Colonic mucosa (tissue), 4 donors: ENCODE results near the gene LARGE1. TPM values are rescaled to one million over a fixed set of nuclear protein-coding genes. Genes with fewer than 3 reads are reported as not detected.
A peak's percentile ranks its signal among the peaks of the same experiment; 100 is the strongest.

Experiments
- DNase-seq: peaks from one replicate; pipeline ENCODE4 v3.0.0-alpha.2; 2020
- H3K27ac ChIP-seq: fragments of 200-600 bp; one replicate; pipeline ENCODE4 v1.8.0; 2021
- H3K27me3 ChIP-seq: fragments of 200-600 bp; one replicate; pipeline ENCODE4 v1.8.0; 2021
- H3K36me3 ChIP-seq: fragments of 200-600 bp; one replicate; pipeline ENCODE4 v1.8.0; 2021
- H3K4me1 ChIP-seq: fragments of 200-600 bp; one replicate; pipeline ENCODE4 v1.8.0; 2021; ENCODE audit warnings: mild to moderate bottlenecking
- H3K4me3 ChIP-seq: fragments of 200-600 bp; one replicate; pipeline ENCODE4 v1.8.0; 2021
- H3K9ac ChIP-seq, 2 donors: one replicate each; pipeline ENCODE4 v1.7.0; 2013; ENCODE audit warnings: control low read depth in 2 of 2, low read depth in 2 of 2, low read length in 2 of 2
- H3K9me3 ChIP-seq: fragments of 200-600 bp; one replicate; pipeline ENCODE4 v1.8.0; 2021
- intact Hi-C: fragments of 100-400 bp; cut with DNase I; formaldehyde crosslinking; loops from one replicate; pipeline ENCODE4 v1.14.1; 2022
- total RNA-seq, 2 donors: library from RNA; stranded (reverse); fragmentation: NEBNext Ultra II Directional in 1 of 2; extraction: Animal tissue kit (Norgen Biotek cat#: 25700) in 1 of 2; gene quantifications; one replicate each; pipeline ENCODE4 v1.2.1, GENCODE V29; 2021
- TF ChIP-seq, protein P1 (sequence below): fragments of 200-600 bp; IDR thresholded peaks from one replicate; pipeline ENCODE4 v1.8.0; 2022; ENCODE audit warnings: antibody characterized with exemption, mild to moderate bottlenecking
- donor health status: healthy.
- donor health status: DM: no; HTN: no; CAD: no.
- donor health status: DM: no; HTN: no; CAD: no.

The LARGE1 gene
- total RNA-seq, 2 donors from 2014 or later = 45.2 to 46.5 TPM

GRCh38 chr22:33561149-33561807, 359.0 kb downstream of the LARGE1 start:
- no peaks in the 10 kb centered on the region for H3K36me3 ChIP-seq
- no peaks in the 10 kb centered on the region for H3K27me3 ChIP-seq
- no peak overlapping the region for H3K9ac ChIP-seq
- no peak overlapping the region for H3K4me3 ChIP-seq
- H3K9me3 ChIP-seq = no peaks in the 10 kb centered on the region
- peak; percentile 29 for DNase-seq
- H3K4me1 ChIP-seq = no peaks in the 10 kb centered on the region
- TF ChIP-seq, protein P1, sequence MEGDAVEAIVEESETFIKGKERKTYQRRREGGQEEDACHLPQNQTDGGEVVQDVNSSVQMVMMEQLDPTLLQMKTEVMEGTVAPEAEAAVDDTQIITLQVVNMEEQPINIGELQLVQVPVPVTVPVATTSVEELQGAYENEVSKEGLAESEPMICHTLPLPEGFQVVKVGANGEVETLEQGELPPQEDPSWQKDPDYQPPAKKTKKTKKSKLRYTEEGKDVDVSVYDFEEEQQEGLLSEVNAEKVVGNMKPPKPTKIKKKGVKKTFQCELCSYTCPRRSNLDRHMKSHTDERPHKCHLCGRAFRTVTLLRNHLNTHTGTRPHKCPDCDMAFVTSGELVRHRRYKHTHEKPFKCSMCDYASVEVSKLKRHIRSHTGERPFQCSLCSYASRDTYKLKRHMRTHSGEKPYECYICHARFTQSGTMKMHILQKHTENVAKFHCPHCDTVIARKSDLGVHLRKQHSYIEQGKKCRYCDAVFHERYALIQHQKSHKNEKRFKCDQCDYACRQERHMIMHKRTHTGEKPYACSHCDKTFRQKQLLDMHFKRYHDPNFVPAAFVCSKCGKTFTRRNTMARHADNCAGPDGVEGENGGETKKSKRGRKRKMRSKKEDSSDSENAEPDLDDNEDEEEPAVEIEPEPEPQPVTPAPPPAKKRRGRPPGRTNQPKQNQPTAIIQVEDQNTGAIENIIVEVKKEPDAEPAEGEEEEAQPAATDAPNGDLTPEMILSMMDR = no peak
- H3K27ac ChIP-seq = no peak overlapping the region
- intact Hi-C loops = no loop called here

DNA sequence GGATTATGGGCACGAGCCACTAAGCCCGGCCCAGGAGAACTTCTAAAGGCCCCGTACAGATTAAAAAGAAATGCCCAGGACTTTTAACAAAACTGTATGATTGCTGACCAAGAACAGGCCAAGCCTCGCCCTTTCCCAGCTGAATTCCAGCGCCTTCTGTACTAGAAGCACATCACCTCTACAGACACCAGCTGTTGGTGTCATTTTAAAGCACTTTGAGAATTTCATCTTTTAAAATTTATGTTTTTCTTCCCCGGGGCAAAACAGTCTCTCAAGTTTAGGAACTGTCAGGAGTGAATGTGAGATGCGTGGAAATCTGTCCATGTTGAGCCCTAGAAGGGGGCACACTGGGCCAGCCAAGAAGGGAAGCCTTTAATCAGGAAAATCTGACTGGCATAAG, 362.4 kb downstream of the LARGE1 start:
- no peaks in the 10 kb centered on the region for H3K36me3 ChIP-seq
- TF ChIP-seq, protein P1 = no peak
- no peaks in the 10 kb centered on the region for H3K9me3 ChIP-seq
- no peaks in the 10 kb centered on the region for H3K4me1 ChIP-seq
- intact Hi-C loops = no loop called here
- H3K9ac ChIP-seq = no peak overlapping the region
- H3K27me3 ChIP-seq = no peaks in the 10 kb centered on the region
- H3K4me3 ChIP-seq = no peak overlapping the region
- H3K27ac ChIP-seq = no peak overlapping the region
- no peak for DNase-seq

GRCh38 chr22:33555814-33556522, 364.3 kb downstream of the LARGE1 start:
- intact Hi-C loops = no loop called here
- no peak for DNase-seq
- Histone ChIP-seq H3K4me3 (no peak overlapping the region), H3K36me3 (no peaks in the 10 kb centered on the region), H3K27me3 (no peaks in the 10 kb centered on the region), H3K27ac (no peak overlapping the region), H3K4me1 (no peaks in the 10 kb centered on the region), H3K9ac (no peak overlapping the region), H3K9me3 (no peaks in the 10 kb centered on the region)
- TF ChIP-seq, protein P1 = no peak

- intact Hi-C loops = no loop called here
Observed at GRCh38 chr22:33553493-33553892, 366.8 kb downstream of the LARGE1 start.

GRCh38 chr22:33544707-33545106, 375.6 kb downstream of the LARGE1 start:
- no peaks in the 10 kb centered on the region for H3K4me1 ChIP-seq
- intact Hi-C loops = no loop called here
- DNase-seq = no peak
- H3K4me3 ChIP-seq = no peak overlapping the region
- TF ChIP-seq, protein P1 = no peak
- H3K27me3 ChIP-seq = no peaks in the 10 kb centered on the region
- no peak overlapping the region for H3K27ac ChIP-seq
- no peaks in the 10 kb centered on the region for H3K36me3 ChIP-seq
- no peaks in the 10 kb centered on the region for H3K9me3 ChIP-seq
- H3K9ac ChIP-seq = no peak overlapping the region

More at GRCh38 chr22:33553493-33553892, 366.8 kb downstream of the LARGE1 start:
- DNase-seq = no peak
- H3K27ac ChIP-seq = no peak overlapping the region
- H3K4me3 ChIP-seq = no peak overlapping the region
- H3K27me3 ChIP-seq = no peaks in the 10 kb centered on the region
- TF ChIP-seq, protein P1 = no peak
- H3K9ac ChIP-seq = no peak overlapping the region
- H3K36me3 ChIP-seq = no peaks in the 10 kb centered on the region
- H3K9me3 ChIP-seq = no peaks in the 10 kb centered on the region
- no peaks in the 10 kb centered on the region for H3K4me1 ChIP-seq
